ENCODE measurements around the gene JAZF1. TPM values are rescaled to one million over a fixed set of nuclear protein-coding genes. Genes with fewer than 3 reads are reported as not detected.

Gene JAZF1
- total RNA-seq, 1 donor from 2014 or later = 7.2 TPM

- Mint-ChIP-seq H3K27ac (no peak overlapping the region), H3K36me3 (no peaks in the 10 kb centered on the region), H3K27me3 (ENCODE audit: low read depth) (no peaks in the 10 kb centered on the region), H3K4me1 (peaks cover 2% of the 10 kb centered on the region), H3K9me3 (no peaks in the 10 kb centered on the region), H3K4me3 (no peak overlapping the region)
- TF ChIP-seq, protein P1, sequence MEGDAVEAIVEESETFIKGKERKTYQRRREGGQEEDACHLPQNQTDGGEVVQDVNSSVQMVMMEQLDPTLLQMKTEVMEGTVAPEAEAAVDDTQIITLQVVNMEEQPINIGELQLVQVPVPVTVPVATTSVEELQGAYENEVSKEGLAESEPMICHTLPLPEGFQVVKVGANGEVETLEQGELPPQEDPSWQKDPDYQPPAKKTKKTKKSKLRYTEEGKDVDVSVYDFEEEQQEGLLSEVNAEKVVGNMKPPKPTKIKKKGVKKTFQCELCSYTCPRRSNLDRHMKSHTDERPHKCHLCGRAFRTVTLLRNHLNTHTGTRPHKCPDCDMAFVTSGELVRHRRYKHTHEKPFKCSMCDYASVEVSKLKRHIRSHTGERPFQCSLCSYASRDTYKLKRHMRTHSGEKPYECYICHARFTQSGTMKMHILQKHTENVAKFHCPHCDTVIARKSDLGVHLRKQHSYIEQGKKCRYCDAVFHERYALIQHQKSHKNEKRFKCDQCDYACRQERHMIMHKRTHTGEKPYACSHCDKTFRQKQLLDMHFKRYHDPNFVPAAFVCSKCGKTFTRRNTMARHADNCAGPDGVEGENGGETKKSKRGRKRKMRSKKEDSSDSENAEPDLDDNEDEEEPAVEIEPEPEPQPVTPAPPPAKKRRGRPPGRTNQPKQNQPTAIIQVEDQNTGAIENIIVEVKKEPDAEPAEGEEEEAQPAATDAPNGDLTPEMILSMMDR (IDR thresholded peaks at IDR 0.05; ENCODE audit: unreplicated experiment) = no peak
- no peak for DNase-seq (ENCODE audit: low spot score in 2 of 2, unreplicated experiment in 2 of 2)
These were observed 280.6 kb downstream of the JAZF1 start for GRCh38 chr7:27900006-27900405.

DNA sequence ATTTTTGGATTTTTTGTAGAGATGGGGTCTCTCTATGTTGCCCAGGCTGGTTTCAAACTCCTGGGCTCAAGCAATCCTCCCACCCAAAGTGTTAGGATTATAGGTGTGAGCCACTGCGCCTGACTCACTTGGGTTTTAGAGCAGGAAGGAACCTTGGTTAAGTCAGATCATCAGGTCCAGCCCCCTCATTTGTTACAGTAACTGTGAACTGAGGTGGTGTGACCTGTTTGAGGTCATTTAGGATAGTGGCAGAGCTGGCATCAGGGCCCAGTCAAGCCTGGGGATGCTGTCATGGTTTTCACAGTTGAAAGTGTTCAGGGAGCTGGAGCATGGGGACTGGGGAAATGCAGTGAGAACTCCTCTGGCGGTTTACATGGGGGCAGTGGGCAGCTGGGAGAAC lies 281.0 kb downstream of the JAZF1 start:
- Mint-ChIP-seq H3K36me3 (no peaks in the 10 kb centered on the region), H3K9me3 (no peaks in the 10 kb centered on the region), H3K27ac (no peak overlapping the region), H3K27me3 (ENCODE audit: low read depth) (no peaks in the 10 kb centered on the region), H3K4me3 (no peak overlapping the region), H3K4me1 (peaks cover 2% of the 10 kb centered on the region)
- DNase-seq (ENCODE audit: low spot score in 2 of 2, unreplicated experiment in 2 of 2) = no peak
- TF ChIP-seq, protein P1 (IDR thresholded peaks at IDR 0.05; ENCODE audit: unreplicated experiment) = no peak

DNA sequence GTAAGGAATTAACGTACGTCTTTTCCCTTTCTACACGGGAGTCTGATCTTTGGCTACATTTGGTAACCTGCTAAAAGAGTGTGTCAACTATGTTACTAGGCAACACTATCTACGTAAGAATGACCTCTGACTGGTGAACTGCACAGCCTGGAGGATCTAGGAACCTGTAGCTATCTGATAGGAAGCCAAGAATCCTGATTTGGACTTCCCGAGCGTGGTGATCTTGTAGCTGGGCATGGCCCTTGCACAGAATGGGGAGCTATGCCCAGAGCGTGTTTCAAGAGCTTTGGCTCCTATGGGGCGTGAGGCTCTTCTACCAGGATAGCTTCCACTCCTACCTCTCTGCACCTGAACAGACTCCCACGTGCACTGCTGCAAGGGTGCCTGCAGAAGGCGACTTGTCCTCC lies 283.2 kb downstream of the JAZF1 start:
- H3K4me3 Mint-ChIP-seq = no peak overlapping the region
- no peaks in the 10 kb centered on the region for H3K9me3 Mint-ChIP-seq

GRCh38 chr7:27897001-27897400 lies 283.6 kb downstream of the JAZF1 start:
- TF ChIP-seq, protein P1 (IDR thresholded peaks at IDR 0.05; ENCODE audit: unreplicated experiment) = no peak
- no peak for DNase-seq (ENCODE audit: low spot score in 2 of 2, unreplicated experiment in 2 of 2)
- Mint-ChIP-seq H3K4me1 (peaks cover 2% of the 10 kb centered on the region), H3K9me3 (no peaks in the 10 kb centered on the region), H3K4me3 (no peak overlapping the region), H3K36me3 (no peaks in the 10 kb centered on the region), H3K27me3 (ENCODE audit: low read depth) (no peaks in the 10 kb centered on the region), H3K27ac (no peak overlapping the region)

More for the DNA sequence above, 283.2 kb downstream of the JAZF1 start:
- TF ChIP-seq, protein P1 (IDR thresholded peaks at IDR 0.05; ENCODE audit: unreplicated experiment) = no peak
- no peaks in the 10 kb centered on the region for H3K36me3 Mint-ChIP-seq
- DNase-seq (ENCODE audit: low spot score in 2 of 2, unreplicated experiment in 2 of 2) = no peak
- H3K27ac Mint-ChIP-seq = no peak overlapping the region
- H3K27me3 Mint-ChIP-seq (ENCODE audit: low read depth) = no peaks in the 10 kb centered on the region
- peaks cover 2% of the 10 kb centered on the region for H3K4me1 Mint-ChIP-seq

GRCh38 chr7:27895551-27895950 lies 285.0 kb downstream of the JAZF1 start:
- H3K27me3 Mint-ChIP-seq (ENCODE audit: low read depth) = no peaks in the 10 kb centered on the region
- H3K4me1 Mint-ChIP-seq = peaks cover 2% of the 10 kb centered on the region
- TF ChIP-seq, protein P1 (IDR thresholded peaks at IDR 0.05; ENCODE audit: unreplicated experiment) = no peak
- no peak for DNase-seq (ENCODE audit: low spot score in 2 of 2, unreplicated experiment in 2 of 2)
- no peak overlapping the region for H3K27ac Mint-ChIP-seq
- H3K9me3 Mint-ChIP-seq = no peaks in the 10 kb centered on the region
- no peaks in the 10 kb centered on the region for H3K36me3 Mint-ChIP-seq
- H3K4me3 Mint-ChIP-seq = no peak overlapping the region

All from mesothelial cell of epicardium (in vitro differentiated cells).